H1 (cell line): ENCODE data around the gene HOXC11. TPM values are rescaled to one million over a fixed set of nuclear protein-coding genes. Genes with fewer than 3 reads are reported as not detected.

Experiments used
- CHD1 ChIP-seq: IDR thresholded peaks from 2 replicates; pipeline ENCODE4 v1.6.1; 2012; ENCODE audit warnings: low read depth, low read length, improper control_type of control experiment
- EZH2 ChIP-seq: fragments of 200-600 bp; sonication (generic); IDR thresholded peaks from 2 replicates; pipeline ENCODE4 v1.7.1; 2012; ENCODE audit warnings: low read depth, mild to moderate bottlenecking, moderate library complexity, low read length, inconsistent platforms; ENCODE audit not compliant: severe bottlenecking
- NANOG ChIP-seq: IDR thresholded peaks from 2 replicates; pipeline ENCODE4 v1.6.1; 2011; ENCODE audit warnings: low read length, low read depth, mild to moderate bottlenecking, inconsistent platforms; ENCODE audit not compliant: insufficient read depth, poor library complexity, severe bottlenecking
- NRF1 ChIP-seq: IDR thresholded peaks from 2 replicates; pipeline ENCODE4 v1.6.1; 2011; ENCODE audit warnings: mild to moderate bottlenecking, low read depth, low read length, improper control_type of control experiment
- RXRA ChIP-seq: IDR thresholded peaks from 2 replicates; pipeline ENCODE4 v1.6.1; 2011; ENCODE audit warnings: low read depth, mild to moderate bottlenecking, low read length, moderate library complexity; ENCODE audit not compliant: insufficient read depth
- SP4 ChIP-seq: IDR thresholded peaks from 2 replicates; pipeline ENCODE4 v1.6.1; 2012; ENCODE audit warnings: low read length, inconsistent platforms
- SUZ12 ChIP-seq: fragments of 200-600 bp; sonication (generic); IDR thresholded peaks from 2 replicates; pipeline ENCODE4 v1.6.1; 2012; ENCODE audit warnings: mild to moderate bottlenecking, inconsistent platforms, low read length, moderate library complexity, mixed read lengths
- TCF12 ChIP-seq: IDR thresholded peaks from 2 replicates; pipeline ENCODE4 v1.6.1; 2011; ENCODE audit warnings: low read depth, mild to moderate bottlenecking, low read length
- polyA plus RNA-seq, 7 experiments: library from polyadenylated mRNA; depleted of rRNA in 3 of 7; stranded (reverse) in 5 of 7; unstranded in 2 of 7; fragments of >200 nt in 5 of 7; fragments of 200-250 nt in 2 of 7; gene quantifications; 1 replicate in 5 of 7; 2 replicates in 1 of 7; 4 replicates in 1 of 7; pipeline versions ENCODE4 v1.2.1 to v1.2.3, GENCODE V29; 2011 to 2013; ENCODE audit warnings: missing spikeins in 2 of 7, mixed read lengths in 2 of 7
- total RNA-seq: library from RNA; stranded (reverse); fragmentation: NEBNext Ultra II Directional; extraction: Animal tissue kit (Norgen Biotek cat#: 25700); gene quantifications from 2 replicates; pipeline ENCODE4 v1.2.1, GENCODE V29; 2021

HOXC11 gene
- total and polyA plus RNA-seq, 2 of the 8 experiments (the other 6 are each of a cell fraction or from before 2014, with no cell fraction given) = not detected

GRCh38 chr12:53961025-53961761 is 11.7 kb upstream of the HOXC11 start (continued):
- TF ChIP-seq SP4 (no peak), NANOG (no peak), SUZ12 (peak; percentile 99), RXRA (no peak), CHD1 (no peak), EZH2 (peak; percentile 99), TCF12 (no peak), NRF1 (no peak)
